ENCODE measurements around the gene EIF2B4.

GRCh38 chr2:27335311-27335710 lies 34.8 kb downstream of the EIF2B4 start:
- TF ChIP-seq, protein P1, sequence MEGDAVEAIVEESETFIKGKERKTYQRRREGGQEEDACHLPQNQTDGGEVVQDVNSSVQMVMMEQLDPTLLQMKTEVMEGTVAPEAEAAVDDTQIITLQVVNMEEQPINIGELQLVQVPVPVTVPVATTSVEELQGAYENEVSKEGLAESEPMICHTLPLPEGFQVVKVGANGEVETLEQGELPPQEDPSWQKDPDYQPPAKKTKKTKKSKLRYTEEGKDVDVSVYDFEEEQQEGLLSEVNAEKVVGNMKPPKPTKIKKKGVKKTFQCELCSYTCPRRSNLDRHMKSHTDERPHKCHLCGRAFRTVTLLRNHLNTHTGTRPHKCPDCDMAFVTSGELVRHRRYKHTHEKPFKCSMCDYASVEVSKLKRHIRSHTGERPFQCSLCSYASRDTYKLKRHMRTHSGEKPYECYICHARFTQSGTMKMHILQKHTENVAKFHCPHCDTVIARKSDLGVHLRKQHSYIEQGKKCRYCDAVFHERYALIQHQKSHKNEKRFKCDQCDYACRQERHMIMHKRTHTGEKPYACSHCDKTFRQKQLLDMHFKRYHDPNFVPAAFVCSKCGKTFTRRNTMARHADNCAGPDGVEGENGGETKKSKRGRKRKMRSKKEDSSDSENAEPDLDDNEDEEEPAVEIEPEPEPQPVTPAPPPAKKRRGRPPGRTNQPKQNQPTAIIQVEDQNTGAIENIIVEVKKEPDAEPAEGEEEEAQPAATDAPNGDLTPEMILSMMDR (conservative IDR thresholded peaks at IDR 0.05; ENCODE audit: low read length) = no peak
- no peak for TF ChIP-seq EZH2phosphoT487 (IDR thresholded peaks at IDR 0.05; ENCODE audit: borderline replicate concordance, low read depth, low read length)

Data from OCI-LY7 (cell line).